IMR-90 (cell line): ENCODE results near the gene CLEC17A. TPM values are rescaled to one million over a fixed set of nuclear protein-coding genes. Genes with fewer than 3 reads are reported as not detected.

Source experiments
- ATAC-seq: fragments of 200-7000 bp; cut with Tn5 transposase; 2 replicates; pipeline ENCODE4 v1.9.1; 2020; ENCODE audit warnings: low read depth, mild to moderate bottlenecking, moderate library complexity
- BruUV-seq: library from RNA; stranded (reverse); fragments of 400-500 nt; replicated peaks from 2 replicates; lab custom pipeline; 2021; lab: Mats Ljungman, UMichigan
- CTCF ChIA-PET: fragments of 300-600 bp; formaldehyde crosslinking; extraction: SDS; loops from one replicate; lab custom pipeline; 2021; ENCODE audit warnings: antibody characterized with exemption; lab: Yijun Ruan, JAX
- POLR2A ChIA-PET: fragments of 300-600 bp; sonication (Branson Sonifier 250); formaldehyde crosslinking; loops from one replicate; lab custom pipeline; 2022; ENCODE audit warnings: antibody characterized with exemption; ENCODE audit not compliant: unreplicated experiment; lab: Charles Lee
- DNase-seq: peaks from one replicate; pipeline ENCODE4 v3.0.0; 2013
- H2AFZ ChIP-seq: replicated peaks from 2 replicates; pipeline ENCODE3; 2013; ENCODE audit warnings: low read length, mild to moderate bottlenecking; ENCODE audit not compliant: poor library complexity
- H2AK5ac ChIP-seq: 2 replicates; pipeline ENCODE4 v1.6.1; 2013; ENCODE audit warnings: low read depth, low read length, inconsistent platforms
- H2AK9ac ChIP-seq: replicated peaks from 2 replicates; pipeline ENCODE3; 2013; ENCODE audit warnings: mild to moderate bottlenecking, low read depth, low read length, moderate library complexity; ENCODE audit not compliant: poor library complexity
- H2BK120ac ChIP-seq: 2 replicates; pipeline ENCODE4 v1.6.1; 2013; ENCODE audit warnings: low read depth, low read length, inconsistent platforms
- H2BK15ac ChIP-seq: 3 replicates; pipeline ENCODE4 v1.6.1; 2013; ENCODE audit warnings: low read depth, low read length, inconsistent platforms
- H2BK20ac ChIP-seq: 2 replicates; pipeline ENCODE4 v1.6.1; 2013; ENCODE audit warnings: low read depth, mild to moderate bottlenecking, inconsistent platforms, low read length, moderate library complexity
- H2BK5ac ChIP-seq: 2 replicates; pipeline ENCODE4 v1.6.1; 2013; ENCODE audit warnings: mild to moderate bottlenecking, low read depth, low read length, inconsistent platforms; ENCODE audit not compliant: poor library complexity, severe bottlenecking
- H3K14ac ChIP-seq: replicated peaks from 2 replicates; pipeline ENCODE4 v1.6.1; 2013; ENCODE audit warnings: low read depth, low read length, inconsistent platforms
- H3K18ac ChIP-seq: 2 replicates; pipeline ENCODE4 v1.6.1; 2013; ENCODE audit warnings: low read depth, low read length, control low read depth
- H3K23ac ChIP-seq: 2 replicates; pipeline ENCODE4 v1.6.1; 2013; ENCODE audit warnings: low read depth, low read length, inconsistent platforms
- H3K27ac ChIP-seq: 2 replicates; pipeline ENCODE4 v1.5.1; 2013; ENCODE audit warnings: mild to moderate bottlenecking, control low read depth, low read length; ENCODE audit not compliant: insufficient read depth
- H3K27me3 ChIP-seq: 2 replicates; pipeline ENCODE4 v1.6.1; 2013; ENCODE audit warnings: low read length; ENCODE audit not compliant: control insufficient read depth, insufficient read depth
- H3K36me3 ChIP-seq: 2 replicates; pipeline ENCODE4 v1.6.1; 2013; ENCODE audit warnings: low read length, mixed read lengths; ENCODE audit not compliant: control insufficient read depth, insufficient read depth
- H3K4ac ChIP-seq: 2 replicates; pipeline ENCODE4 v1.6.1; 2013; ENCODE audit warnings: low read depth, low read length, inconsistent platforms
- H3K4me1 ChIP-seq: 2 replicates; pipeline ENCODE4 v1.6.1; 2013; ENCODE audit warnings: low read length, mixed read lengths; ENCODE audit not compliant: control insufficient read depth, insufficient read depth
- H3K4me2 ChIP-seq: 2 replicates; pipeline ENCODE4 v1.6.1; 2013; ENCODE audit warnings: low read depth, mild to moderate bottlenecking, control low read depth, low read length, moderate library complexity
- H3K4me3 ChIP-seq: 2 replicates; pipeline ENCODE4 v1.5.1; 2013; ENCODE audit warnings: low read depth, mild to moderate bottlenecking, control low read depth, low read length, moderate library complexity; ENCODE audit not compliant: insufficient read depth
- H3K56ac ChIP-seq: 2 replicates; pipeline ENCODE4 v1.6.1; 2013; ENCODE audit warnings: low read length, inconsistent platforms; ENCODE audit not compliant: insufficient read depth; ENCODE audit errors: extremely low read depth
- H3K79me1 ChIP-seq, 2 experiments: 2 replicates each; pipeline ENCODE4 v1.6.1; 2013; ENCODE audit warnings: low read length in 2 of 2, inconsistent platforms in 1 of 2, low read depth in 1 of 2
- H3K9ac ChIP-seq: 2 replicates; pipeline ENCODE4 v1.6.1; 2013; ENCODE audit warnings: low read depth, low read length, control low read depth
- H3K9me1 ChIP-seq: 2 replicates; pipeline ENCODE4 v1.6.1; 2013; ENCODE audit warnings: low read length, inconsistent platforms; ENCODE audit not compliant: insufficient read depth
- H3K9me3 ChIP-seq: 2 replicates; pipeline ENCODE4 v1.6.1; 2013; ENCODE audit warnings: low read length; ENCODE audit not compliant: control insufficient read depth, insufficient read depth
- H4K20me1 ChIP-seq: 2 replicates; pipeline ENCODE4 v1.6.1; 2013; ENCODE audit warnings: low read length, inconsistent platforms; ENCODE audit not compliant: insufficient read depth
- H4K5ac ChIP-seq: 2 replicates; pipeline ENCODE4 v1.6.1; 2013; ENCODE audit warnings: mild to moderate bottlenecking, low read depth, low read length, control low read depth
- H4K8ac ChIP-seq, 2 experiments: 2 replicates each; pipeline ENCODE4 v1.6.1; 2013; ENCODE audit warnings: low read depth in 2 of 2, low read length in 2 of 2, control low read depth in 1 of 2, inconsistent platforms in 1 of 2
- H4K91ac ChIP-seq: 2 replicates; pipeline ENCODE4 v1.6.1; 2013; ENCODE audit warnings: low read depth, low read length, inconsistent platforms; ENCODE audit not compliant: insufficient read depth
- CHD1 ChIP-seq: IDR thresholded peaks from 2 replicates; pipeline ENCODE4 v1.6.1; 2012; ENCODE audit warnings: low read depth, low read length, improper control_type of control experiment
- MXI1 ChIP-seq: IDR thresholded peaks from 2 replicates; pipeline ENCODE4 v1.6.1; 2012; ENCODE audit warnings: low read depth, mild to moderate bottlenecking, low read length, moderate library complexity, borderline replicate concordance
- WGBS, 2 experiments: methylation state at CpG; one replicate each; pipeline versions ENCODE4 v1.1.5 to v1.1.7; 2013; ENCODE audit warnings: missing lambda C conversion rate in 2 of 2; ENCODE audit not compliant: insufficient read length in 1 of 2; ENCODE audit errors: extremely low coverage in 2 of 2; 5-methylcytosine and 5-hydroxymethylcytosine counted together
- dilution Hi-C: fragments of 300-500 bp; cut with HindIII; formaldehyde crosslinking; loops from one replicate; pipeline ENCODE4 v1.14.3; 2018; ENCODE audit warnings: low sequenced_read_pairs; ENCODE audit not compliant: unreplicated experiment
- in situ Hi-C: fragments of 300-500 bp; cut with MboI; formaldehyde crosslinking; loops from 3 replicates; pipeline ENCODE4 v1.14.3; 2019; ENCODE audit warnings: low sequenced_read_pairs, inconsistent platforms, mixed read lengths
- intact Hi-C: fragments of 100-400 bp; cut with micrococcal nuclease; formaldehyde crosslinking; loops from 2 replicates; pipeline ENCODE4 v1.10.0; 2022
- polyA plus RNA-seq, 3 experiments: library from polyadenylated mRNA; depleted of rRNA; stranded (reverse); fragments of >200 nt; gene quantifications; 2 replicates each; pipeline ENCODE4 v1.2.3, GENCODE V29; 2012; ENCODE audit warnings: low replicate concordance in 1 of 3
- total RNA-seq: library from RNA; depleted of rRNA; stranded (reverse); fragments of >200 nt; gene quantifications from 2 replicates; pipeline ENCODE4 v1.2.3, GENCODE V29; 2012

Gene CLEC17A
- total and polyA plus RNA-seq, 2 of the 4 experiments (the other 2 are of a cell fraction) = 0.05 TPM; not detected in 1

DNA sequence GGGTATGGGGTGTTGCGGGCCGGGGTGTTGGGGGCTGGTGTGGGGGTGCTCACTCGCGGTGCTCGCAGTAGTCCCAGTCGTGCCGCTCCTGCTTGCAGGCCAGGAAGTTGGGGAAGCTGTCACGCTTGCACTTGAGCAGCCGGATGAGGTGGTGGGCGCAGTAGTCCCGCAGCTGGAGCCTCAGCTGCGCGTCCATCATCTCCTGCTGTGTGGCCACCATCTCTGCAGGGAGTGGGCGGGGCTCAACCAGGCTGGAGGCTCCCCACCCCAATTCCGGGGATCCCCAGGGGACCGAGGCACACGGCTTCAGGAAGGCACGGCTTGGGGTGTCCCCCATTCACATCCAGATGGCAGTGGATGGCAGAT lies 16.2 kb upstream of the CLEC17A start:
- Histone ChIP-seq H2AK5ac (no peak overlapping the region), H2BK20ac (no peak overlapping the region), H2AFZ (no peak overlapping the region), H2BK15ac (no peak overlapping the region), H3K4ac (no peak overlapping the region), H3K9me3 (no peaks in the 10 kb centered on the region), H3K9ac (no peak overlapping the region), H3K27ac (no peak overlapping the region), H3K4me3 (no peak overlapping the region), H3K4me2 (no peak overlapping the region), H4K20me1 (peaks cover 4% of the 10 kb centered on the region; the same call in 1 of the 2 replicates), H3K36me3 (peaks cover 17% of the 10 kb centered on the region), H3K18ac (no peak overlapping the region), H3K56ac (no peak overlapping the region), H3K23ac (no peak overlapping the region), H2AK9ac (no peak overlapping the region), H3K27me3 (no peaks in the 10 kb centered on the region), H4K91ac (no peak overlapping the region), H4K8ac (no peak overlapping the region), H4K5ac (no peak overlapping the region), H2BK5ac (no peak overlapping the region), H2BK120ac (no peak overlapping the region), H3K79me1 (peaks cover 17 to 31% of the 10 kb centered on the region in 2 experiments), H3K9me1 (0 out of 2 replicates have a peak, but pooled peaks cover 5% of the 10 kb centered on the region), H3K14ac (no peak overlapping the region), H3K4me1 (peaks cover 6% of the 10 kb centered on the region; the same call in 1 of the 2 replicates)
- in situ Hi-C loops (loop anchor here (25.0 kb wide), 1 partner anchor 871 kb away; the partner anchor contains the start of gene WIZ), dilution Hi-C loops (no loop called here), intact Hi-C loops (no loop called here)
- ChIA-PET CTCF (no interaction called here), POLR2A (no interaction called here)
- ATAC-seq = no peak
- no TSS peak for BruUV-seq
- no peak for DNase-seq
- TF ChIP-seq CHD1 (no peak), MXI1 (no peak)
- whole genome bisulfite sequencing, 2 experiments = 80% methylated on average over 6 of the region's 18 CpGs; no CpG with 5 or more reads in 1 of the 2 experiments
